Hepatocyte (in vitro differentiated cells): Measurements from ENCODE around the gene CALD1. TPM values are rescaled to one million over a fixed set of nuclear protein-coding genes. Genes with fewer than 3 reads are reported as not detected.

Experiments
- DNase-seq: peaks from one replicate; pipeline ENCODE4 v3.0.0-alpha.2; 2016; ENCODE audit warnings: low spot score
- H2AFZ ChIP-seq: fragments of 200-600 bp; sonication (generic); 2 replicates; pipeline ENCODE4 v1.6.0; 2016; ENCODE audit warnings: antibody characterized with exemption, mild to moderate bottlenecking
- H3K27ac ChIP-seq: fragments of 200-600 bp; sonication (generic); 2 replicates; pipeline ENCODE4 v1.5.1; 2016; ENCODE audit warnings: mild to moderate bottlenecking
- H3K27me3 ChIP-seq: fragments of 200-600 bp; sonication (generic); 2 replicates; pipeline ENCODE4 v1.6.1; 2016
- H3K36me3 ChIP-seq: fragments of 200-600 bp; sonication (generic); replicated peaks from 2 replicates; pipeline ENCODE4 v1.5.1; 2016; ENCODE audit warnings: low read depth; ENCODE audit not compliant: insufficient read depth
- H3K4me1 ChIP-seq: fragments of 200-600 bp; sonication (generic); 2 replicates; pipeline ENCODE4 v1.5.1; 2016; ENCODE audit warnings: mild to moderate bottlenecking, moderate library complexity; ENCODE audit not compliant: insufficient read depth
- H3K4me2 ChIP-seq: fragments of 200-600 bp; sonication (generic); 2 replicates; pipeline ENCODE4 v1.6.0; 2016
- H3K4me3 ChIP-seq: fragments of 200-600 bp; sonication (generic); 2 replicates; pipeline ENCODE4 v1.5.1; 2016; ENCODE audit warnings: mild to moderate bottlenecking
- H3K79me2 ChIP-seq: fragments of 200-600 bp; sonication (generic); 2 replicates; pipeline ENCODE4 v1.6.0; 2017; ENCODE audit warnings: mild to moderate bottlenecking
- H3K9me2 ChIP-seq: fragments of 200-600 bp; sonication (generic); replicated peaks from 2 replicates; pipeline ENCODE4 v1.6.0; 2017; ENCODE audit warnings: mild to moderate bottlenecking; ENCODE audit not compliant: insufficient read depth
- H3K9me3 ChIP-seq: fragments of 200-600 bp; sonication (generic); 2 replicates; pipeline ENCODE4 v1.5.1; 2016; ENCODE audit warnings: low read depth, mild to moderate bottlenecking
- H4K20me1 ChIP-seq: fragments of 200-600 bp; sonication (generic); 2 replicates; pipeline ENCODE4 v1.6.0; 2016; ENCODE audit warnings: mild to moderate bottlenecking; ENCODE audit not compliant: insufficient read depth, poor library complexity, severe bottlenecking
- EZH2 ChIP-seq: fragments of 200-600 bp; sonication (generic); IDR thresholded peaks from 2 replicates; pipeline ENCODE4 v1.6.1; 2016; ENCODE audit warnings: antibody characterized with exemption, mild to moderate bottlenecking, borderline replicate concordance
- EZH2phosphoT487 ChIP-seq: fragments of 200-600 bp; sonication (generic); IDR thresholded peaks from one replicate; pipeline ENCODE4 v1.6.1; 2018; ENCODE audit warnings: antibody characterized with exemption, mild to moderate bottlenecking, low read depth, moderate library complexity; ENCODE audit not compliant: unreplicated experiment, severe bottlenecking
- WGBS: methylation state at CpG from one replicate; pipeline ENCODE4 v1.1.6; 2016; ENCODE audit warnings: low lambda C conversion rate; ENCODE audit errors: missing lambda C conversion rate; 5-methylcytosine and 5-hydroxymethylcytosine counted together
- polyA plus RNA-seq: library from polyadenylated mRNA; unstranded; fragments of >200 nt; fragmentation: Nextera tagmentation; extraction: Ambion mirVana; gene quantifications from 2 replicates; pipeline ENCODE4 v1.2.1, GENCODE V29; 2016
- total RNA-seq: library from RNA; depleted of rRNA; stranded (reverse); fragments of >200 nt; gene quantifications from 2 replicates; pipeline ENCODE4 v1.2.3, GENCODE V29; 2014
- TF ChIP-seq, protein P1 (sequence below): fragments of 200-600 bp; sonication (generic); IDR thresholded peaks from 2 replicates; pipeline ENCODE4 v1.5.1; 2016; ENCODE audit warnings: antibody characterized with exemption, mild to moderate bottlenecking; ENCODE audit not compliant: poor library complexity

The CALD1 gene
- total and polyA plus RNA-seq, 2 experiments from 2014 or later = 207 to 333 TPM

DNA sequence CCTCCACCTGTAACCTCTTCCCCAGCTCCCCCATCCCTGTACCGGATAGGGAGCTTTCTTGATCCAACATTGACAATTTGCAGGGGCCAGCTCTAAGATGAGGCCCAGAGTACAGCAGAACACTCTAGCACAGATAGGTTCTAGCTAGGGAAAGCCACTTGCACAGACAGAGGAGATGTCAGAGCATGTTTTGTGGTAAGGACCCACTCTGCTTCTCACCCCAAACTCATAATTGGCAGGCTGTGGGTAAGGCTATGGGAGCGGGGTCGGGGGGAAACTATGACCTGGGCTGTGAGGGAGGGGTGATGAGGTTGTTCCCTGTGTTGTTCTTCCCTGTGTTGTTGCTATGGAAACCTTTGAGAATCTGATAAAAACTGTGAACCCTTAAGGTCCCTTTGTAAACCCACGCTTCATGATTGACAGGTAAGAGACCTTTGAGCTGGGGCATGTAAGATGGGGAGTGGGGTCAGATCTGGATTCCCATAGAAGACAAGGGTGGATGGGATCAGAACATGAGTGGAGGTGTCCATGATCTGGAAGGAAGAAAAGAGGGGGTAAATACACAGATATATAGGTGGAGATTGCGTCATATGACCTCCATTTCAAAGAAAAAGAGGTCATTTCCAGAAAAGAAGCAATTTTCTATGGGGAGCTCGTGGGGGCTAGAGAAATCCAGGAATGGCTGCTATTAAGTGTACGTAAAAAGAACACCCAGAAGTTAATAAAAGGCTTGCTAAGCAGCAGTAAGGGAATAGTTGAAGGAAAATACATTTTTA, 4.0 kb downstream of the CALD1 start:
- no peak overlapping the region for H3K4me2 ChIP-seq
- TF ChIP-seq, protein P1, sequence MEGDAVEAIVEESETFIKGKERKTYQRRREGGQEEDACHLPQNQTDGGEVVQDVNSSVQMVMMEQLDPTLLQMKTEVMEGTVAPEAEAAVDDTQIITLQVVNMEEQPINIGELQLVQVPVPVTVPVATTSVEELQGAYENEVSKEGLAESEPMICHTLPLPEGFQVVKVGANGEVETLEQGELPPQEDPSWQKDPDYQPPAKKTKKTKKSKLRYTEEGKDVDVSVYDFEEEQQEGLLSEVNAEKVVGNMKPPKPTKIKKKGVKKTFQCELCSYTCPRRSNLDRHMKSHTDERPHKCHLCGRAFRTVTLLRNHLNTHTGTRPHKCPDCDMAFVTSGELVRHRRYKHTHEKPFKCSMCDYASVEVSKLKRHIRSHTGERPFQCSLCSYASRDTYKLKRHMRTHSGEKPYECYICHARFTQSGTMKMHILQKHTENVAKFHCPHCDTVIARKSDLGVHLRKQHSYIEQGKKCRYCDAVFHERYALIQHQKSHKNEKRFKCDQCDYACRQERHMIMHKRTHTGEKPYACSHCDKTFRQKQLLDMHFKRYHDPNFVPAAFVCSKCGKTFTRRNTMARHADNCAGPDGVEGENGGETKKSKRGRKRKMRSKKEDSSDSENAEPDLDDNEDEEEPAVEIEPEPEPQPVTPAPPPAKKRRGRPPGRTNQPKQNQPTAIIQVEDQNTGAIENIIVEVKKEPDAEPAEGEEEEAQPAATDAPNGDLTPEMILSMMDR = no peak
- TF ChIP-seq EZH2phosphoT487 = no peak
- H4K20me1 ChIP-seq = no peaks in the 10 kb centered on the region
- H2AFZ ChIP-seq = no peak overlapping the region
- H3K36me3 ChIP-seq = no peaks in the 10 kb centered on the region
- H3K27ac ChIP-seq = no peak overlapping the region
- peaks cover 81% of the 10 kb centered on the region for H3K79me2 ChIP-seq
- no peak overlapping the region for H3K4me3 ChIP-seq
- H3K27me3 ChIP-seq = no peaks in the 10 kb centered on the region
- 91% methylated on average over 7 of the region's 7 CpGs for WGBS
- DNase-seq = no peak
- peaks cover 4% of the 10 kb centered on the region for H3K4me1 ChIP-seq
- H3K9me3 ChIP-seq = no peaks in the 10 kb centered on the region
- no peaks in the 10 kb centered on the region for H3K9me2 ChIP-seq

- Histone ChIP-seq H3K4me3 (no peak overlapping the region), H3K9me3 (no peaks in the 10 kb centered on the region), H3K36me3 (no peaks in the 10 kb centered on the region), H3K9me2 (no peaks in the 10 kb centered on the region), H2AFZ (no peak overlapping the region), H3K27me3 (no peaks in the 10 kb centered on the region), H3K4me1 (no peaks in the 10 kb centered on the region), H3K27ac (no peak overlapping the region), H4K20me1 (no peaks in the 10 kb centered on the region), H3K4me2 (no peak overlapping the region), H3K79me2 (peaks cover 89% of the 10 kb centered on the region)
- DNase-seq = no peak
- no peak for TF ChIP-seq EZH2phosphoT487
- no peak for TF ChIP-seq EZH2
- TF ChIP-seq, protein P1 = no peak
- WGBS = 98% methylated on average over 9 of the region's 9 CpGs
Measured at GRCh38 chr7:134784251-134785049, 5.0 kb downstream of the CALD1 start.

DNA sequence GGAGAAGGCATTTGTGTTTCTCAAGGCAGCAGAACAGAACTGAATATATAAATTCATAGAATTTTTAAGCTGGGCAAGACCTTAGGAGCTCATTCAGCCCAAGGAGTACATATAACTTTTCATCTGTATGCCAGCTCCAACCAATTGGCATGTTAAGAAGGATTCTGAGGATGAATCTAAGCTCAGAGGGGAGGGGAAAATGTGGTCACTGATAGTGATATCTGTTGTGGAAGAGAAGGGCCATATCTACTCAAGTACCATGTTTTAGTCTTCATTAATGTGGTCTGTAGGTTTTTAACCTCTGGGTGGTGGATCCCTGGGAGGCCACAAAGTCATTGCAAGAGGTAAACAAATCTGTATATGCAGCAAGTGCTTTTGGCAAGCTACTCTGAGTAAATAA, 6.4 kb downstream of the CALD1 start:
- H3K27ac ChIP-seq = no peak overlapping the region
- no peak overlapping the region for H3K4me2 ChIP-seq
- no peaks in the 10 kb centered on the region for H3K27me3 ChIP-seq
- H4K20me1 ChIP-seq = no peaks in the 10 kb centered on the region
- H3K9me3 ChIP-seq = no peaks in the 10 kb centered on the region
- H2AFZ ChIP-seq = no peak overlapping the region
- H3K4me1 ChIP-seq = no peaks in the 10 kb centered on the region
- H3K4me3 ChIP-seq = no peak overlapping the region
- peaks cover 86% of the 10 kb centered on the region for H3K79me2 ChIP-seq
- no peak for DNase-seq
- TF ChIP-seq, protein P1 = no peak
- no peak for TF ChIP-seq EZH2phosphoT487
- no peak for TF ChIP-seq EZH2
- H3K36me3 ChIP-seq = no peaks in the 10 kb centered on the region
- H3K9me2 ChIP-seq = no peaks in the 10 kb centered on the region
